Measurements from ENCODE around the gene TMEM106C.

TMEM106C gene

DNA sequence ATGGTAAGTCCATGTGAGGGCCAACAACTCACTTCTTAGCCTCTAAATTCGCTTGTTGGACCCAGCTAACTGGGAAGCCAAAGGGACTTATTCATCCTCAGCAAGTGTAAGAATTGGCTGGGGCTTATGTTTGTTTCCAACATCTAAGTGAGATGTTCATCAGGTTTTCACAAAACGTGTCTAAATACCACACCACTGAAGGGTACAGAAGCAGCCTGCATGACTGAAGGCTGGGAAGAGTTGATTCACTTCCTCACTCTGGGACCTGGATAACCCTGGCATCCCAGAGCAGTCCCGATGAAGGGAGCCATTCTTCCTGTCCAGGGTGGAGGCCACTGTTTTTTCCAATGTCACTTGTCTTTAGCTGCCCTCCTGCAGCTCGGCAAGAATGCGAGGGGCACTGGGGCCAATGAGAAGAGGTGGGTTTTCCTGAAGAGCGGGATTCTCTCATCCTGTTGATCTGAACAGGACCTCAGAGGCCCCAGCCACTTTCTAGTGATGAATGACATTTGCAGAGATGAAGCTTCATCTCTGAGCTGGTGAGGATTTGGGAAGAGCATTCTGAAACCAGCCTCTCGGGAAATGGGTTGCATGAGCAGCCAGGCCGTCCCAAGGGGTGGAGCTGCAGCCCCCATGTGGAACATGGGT is 53.1 kb downstream of the TMEM106C start:
- no peak for DNase-seq (ENCODE audit: low read depth)

DNA sequence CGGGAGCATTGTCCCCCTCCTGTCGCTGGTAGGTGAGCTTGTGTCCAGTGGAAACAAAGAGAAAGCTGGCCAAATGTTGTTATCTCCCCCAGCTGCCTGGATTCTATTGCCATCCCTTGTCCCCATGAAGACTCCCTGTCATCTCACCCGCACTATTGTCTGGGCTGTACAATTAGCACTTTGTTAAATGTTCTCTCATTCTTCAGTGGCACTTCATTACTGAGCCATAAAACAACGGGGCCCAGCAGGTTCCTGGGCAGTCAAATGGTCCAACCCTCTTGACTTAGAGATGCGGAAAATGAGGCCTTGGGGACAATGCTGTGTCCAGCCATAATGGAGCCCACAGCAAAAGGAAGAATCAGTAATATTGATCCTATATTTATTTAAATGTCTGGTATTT is 54.1 kb downstream of the TMEM106C start:
- no peak for DNase-seq (ENCODE audit: low read depth)

DNA sequence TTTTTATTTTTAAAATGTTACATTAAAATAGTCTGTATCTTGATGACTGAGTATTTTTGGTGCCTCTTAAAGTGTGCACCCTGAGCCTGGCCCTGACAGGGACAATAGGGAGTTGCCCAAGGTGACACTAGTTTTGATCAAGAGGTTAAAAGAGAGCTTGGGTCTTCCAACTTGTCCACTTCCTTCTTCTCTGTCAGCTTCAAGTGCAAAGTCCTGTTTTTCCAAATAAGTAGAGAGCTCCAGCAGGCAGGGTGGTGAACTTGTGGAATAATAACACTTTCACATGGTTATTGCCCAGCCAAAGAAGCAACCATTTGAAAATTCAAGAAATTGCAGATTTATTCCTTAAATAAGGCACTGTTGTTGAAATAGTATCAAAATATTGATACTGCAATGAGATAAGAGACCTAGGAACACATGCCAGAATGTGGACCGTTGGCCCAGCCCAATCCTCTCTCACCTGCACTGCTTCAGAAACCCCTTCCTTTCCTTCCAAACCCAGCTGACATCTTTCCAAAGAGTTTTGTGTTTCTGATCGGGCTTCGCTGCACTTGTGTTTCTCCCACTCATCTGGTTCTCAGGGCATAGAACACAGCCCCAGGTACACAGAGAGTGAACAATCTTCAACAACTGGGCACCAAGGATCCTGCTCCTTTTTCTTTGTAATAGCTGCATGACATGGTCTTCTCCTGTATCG is 54.7 kb downstream of the TMEM106C start:
- DNase-seq (ENCODE audit: low read depth): no peak

Measured in activated T-cell treated with anti-CD3 and anti-CD28 coated beads for 48 hours (primary cell).